Stimulated activated CD8-positive, alpha-beta memory T cell treated with anti-CD3 and anti-CD28 coated beads, Interleukin-4, amount 100 ng/mL, for 24 hours (primary cell): Measurements from ENCODE around the gene RAPGEFL1.
"Not testable (repeated sequence)": the region's sequence is repeated elsewhere in the genome, so short reads cannot be mapped to it uniquely, and the experiment has no call there.

Source experiments
- DNase-seq: peaks from one replicate; pipeline ENCODE4 v3.0.0-alpha.2; 2020; ENCODE audit warnings: low read depth

Gene RAPGEFL1, protein sequence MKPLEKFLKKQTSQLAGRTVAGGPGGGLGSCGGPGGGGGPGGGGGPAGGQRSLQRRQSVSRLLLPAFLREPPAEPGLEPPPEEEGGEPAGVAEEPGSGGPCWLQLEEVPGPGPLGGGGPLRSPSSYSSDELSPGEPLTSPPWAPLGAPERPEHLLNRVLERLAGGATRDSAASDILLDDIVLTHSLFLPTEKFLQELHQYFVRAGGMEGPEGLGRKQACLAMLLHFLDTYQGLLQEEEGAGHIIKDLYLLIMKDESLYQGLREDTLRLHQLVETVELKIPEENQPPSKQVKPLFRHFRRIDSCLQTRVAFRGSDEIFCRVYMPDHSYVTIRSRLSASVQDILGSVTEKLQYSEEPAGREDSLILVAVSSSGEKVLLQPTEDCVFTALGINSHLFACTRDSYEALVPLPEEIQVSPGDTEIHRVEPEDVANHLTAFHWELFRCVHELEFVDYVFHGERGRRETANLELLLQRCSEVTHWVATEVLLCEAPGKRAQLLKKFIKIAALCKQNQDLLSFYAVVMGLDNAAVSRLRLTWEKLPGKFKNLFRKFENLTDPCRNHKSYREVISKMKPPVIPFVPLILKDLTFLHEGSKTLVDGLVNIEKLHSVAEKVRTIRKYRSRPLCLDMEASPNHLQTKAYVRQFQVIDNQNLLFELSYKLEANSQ

DNA sequence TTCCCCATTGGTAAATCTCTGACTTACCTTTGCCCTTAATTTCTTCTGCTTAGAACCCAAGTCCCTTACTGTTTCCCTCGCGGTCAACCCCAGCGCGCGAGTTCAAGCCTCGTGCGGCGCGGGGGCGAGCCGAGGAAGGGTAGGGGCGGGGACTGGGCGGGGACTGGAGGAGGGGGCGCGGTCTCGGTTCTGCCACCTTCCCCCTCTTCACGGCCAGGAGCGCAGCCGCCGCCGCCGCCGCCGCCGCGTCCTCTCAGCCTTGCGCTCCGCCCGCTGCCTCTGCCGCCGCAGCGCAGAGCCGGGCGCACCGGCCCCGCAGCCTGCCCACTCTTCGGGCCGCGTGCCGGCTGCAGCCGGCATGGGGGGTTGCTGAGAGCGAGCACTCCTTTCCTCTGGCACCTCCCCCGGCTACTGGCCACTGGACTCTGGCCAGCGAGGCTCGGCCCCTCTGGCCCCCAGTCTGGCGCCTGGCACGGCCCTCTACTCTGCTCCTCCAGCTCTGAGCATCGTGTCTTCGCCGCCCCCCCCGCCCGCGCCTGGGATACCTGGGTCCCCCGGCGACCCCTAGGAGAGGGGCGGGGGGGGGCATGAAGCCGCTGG, at the start of gene RAPGEFL1:
Gene RAPGEFL1, plus strand, starts transcription at position 196 of the 600 bp plus-strand sequence. Its CDS starts 392 bp downstream, at position 588.
- peak; percentile 83 for DNase-seq

DNA sequence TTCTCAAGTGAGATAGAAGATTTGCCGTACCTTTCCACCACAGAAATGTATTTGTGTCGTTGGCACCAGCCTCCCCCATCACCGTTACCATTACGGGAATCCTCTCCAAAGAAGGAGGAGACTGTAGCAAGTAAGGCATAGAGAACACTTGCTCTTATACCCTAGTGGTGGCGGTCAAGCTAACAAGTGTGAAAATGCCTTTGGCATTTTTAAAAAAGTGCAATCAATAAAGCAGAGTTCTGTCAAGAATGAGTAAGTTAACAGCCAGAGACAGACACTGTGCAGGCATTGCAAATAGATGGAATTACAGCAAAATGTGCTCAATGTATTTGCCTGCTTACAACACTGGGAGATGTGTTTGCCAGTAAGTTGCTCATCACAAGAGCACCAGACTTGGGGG, 47.8 kb upstream of the RAPGEFL1 start:
- no peak for DNase-seq

DNA sequence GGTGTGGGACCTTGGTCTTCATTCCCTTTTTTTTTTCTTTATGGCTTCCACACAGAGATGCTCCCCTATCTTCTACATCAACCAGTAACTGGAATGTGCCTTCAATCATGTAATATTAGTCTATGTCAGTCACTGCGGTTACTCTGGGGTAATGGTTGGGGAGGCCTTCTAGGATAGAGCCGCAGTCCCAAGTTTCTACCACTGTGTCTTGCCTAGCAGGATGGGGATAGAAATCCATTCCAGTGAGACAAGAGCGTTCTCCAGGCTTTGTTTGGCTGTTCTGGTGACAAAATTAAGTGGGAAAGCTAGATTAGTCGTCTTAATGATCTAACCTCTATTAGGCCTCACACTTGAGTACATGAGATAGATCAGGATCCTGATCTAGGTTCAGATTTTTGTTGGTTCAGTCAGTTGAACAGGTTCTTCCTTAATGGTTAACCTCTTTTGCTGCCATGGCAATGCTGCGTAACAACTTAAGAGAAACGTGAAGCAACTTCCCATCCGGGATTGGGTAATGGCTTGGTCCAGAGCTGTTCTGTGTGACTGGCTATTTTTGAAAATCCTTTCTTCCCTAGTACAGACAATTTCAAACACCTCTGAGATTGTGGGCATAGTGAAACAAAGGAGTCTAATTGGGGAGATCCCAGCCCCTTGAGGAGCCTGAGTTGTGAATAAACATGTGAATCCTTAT, 46.8 kb upstream of the RAPGEFL1 start:
- DNase-seq = no peak

DNA sequence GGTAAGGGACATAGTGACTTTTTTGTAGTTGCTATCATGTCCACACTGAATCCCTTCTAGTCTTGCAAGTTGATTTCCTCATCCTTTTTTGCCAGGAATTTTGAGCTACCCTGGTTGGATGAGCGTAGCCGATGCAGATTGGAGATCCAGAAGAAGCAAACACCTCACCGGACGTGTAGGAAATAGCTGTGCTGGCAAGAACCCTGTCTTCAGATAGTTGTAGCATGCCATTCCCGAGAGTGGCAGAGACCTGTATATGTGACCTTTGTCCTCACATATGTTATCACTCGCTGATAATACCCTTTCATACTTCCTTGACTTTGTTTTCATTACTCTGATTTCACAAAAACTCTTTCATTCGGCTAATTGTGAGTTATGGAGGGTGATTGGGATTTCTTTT, 43.1 kb upstream of the RAPGEFL1 start:
- DNase-seq = no peak

DNA sequence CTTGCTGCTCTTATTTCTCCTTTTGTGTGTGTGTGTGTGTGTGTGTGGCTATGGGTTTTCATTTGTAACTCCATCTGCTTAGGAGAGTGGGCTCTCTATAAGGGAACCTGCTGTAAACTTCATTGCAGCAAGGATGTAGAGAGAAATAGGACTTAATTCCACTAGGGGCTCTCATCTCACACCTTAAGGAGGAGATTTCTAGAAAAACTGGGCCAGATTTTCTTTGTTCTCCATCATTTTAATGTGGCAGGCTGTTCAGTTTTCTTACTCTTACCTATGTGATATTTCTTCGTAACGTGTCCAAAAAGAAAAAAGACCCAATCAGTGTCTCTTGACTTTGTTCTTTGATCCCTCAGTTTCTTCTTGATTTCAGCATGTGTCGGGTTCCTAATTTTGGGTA, 41.5 kb upstream of the RAPGEFL1 start:
- DNase-seq = no peak

DNA sequence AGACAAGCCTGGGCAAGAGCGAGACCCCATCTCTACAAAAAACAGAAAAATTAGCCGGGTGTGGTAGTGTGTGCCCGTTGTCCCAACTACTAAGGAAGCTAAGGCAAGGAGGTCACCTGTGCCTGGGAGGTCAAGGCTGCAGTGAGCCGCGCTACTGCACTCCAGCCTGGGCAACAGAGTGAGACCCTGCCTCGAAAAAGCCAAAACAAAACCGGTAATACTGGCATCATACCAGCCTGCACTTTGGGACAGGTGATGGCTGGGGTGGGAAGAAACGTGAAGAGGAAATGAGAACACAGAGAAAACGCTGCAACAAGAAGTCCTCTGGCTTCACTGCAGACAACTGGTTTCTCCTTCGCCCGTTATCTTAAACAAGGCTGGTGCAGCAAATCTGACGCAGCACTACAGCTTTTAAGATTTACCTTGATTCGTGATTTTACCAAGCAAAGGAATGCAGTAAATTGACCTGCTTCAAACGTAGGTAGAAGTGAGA, 37.7 kb upstream of the RAPGEFL1 start:
- DNase-seq = no peak

DNA sequence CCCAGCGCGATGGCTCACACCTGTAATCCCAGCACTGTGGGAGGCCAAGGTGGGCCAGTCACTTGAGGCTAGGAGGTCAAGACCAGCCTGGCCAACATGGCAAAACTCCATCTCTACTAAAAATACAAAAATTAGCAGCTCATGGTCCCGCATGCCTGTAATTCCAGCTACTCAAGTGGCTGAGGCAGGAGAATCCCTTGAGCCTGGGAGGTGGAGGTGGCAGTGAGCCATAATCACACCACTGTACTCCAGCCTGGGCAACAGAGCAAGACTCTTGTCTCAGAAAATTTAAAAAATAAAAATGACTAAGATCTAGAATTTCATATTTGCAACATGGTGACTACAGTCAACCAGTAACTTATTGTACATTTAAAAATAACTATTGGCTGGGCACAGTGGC, 34.1 kb upstream of the RAPGEFL1 start:
- not testable (repeated sequence) for DNase-seq

DNA sequence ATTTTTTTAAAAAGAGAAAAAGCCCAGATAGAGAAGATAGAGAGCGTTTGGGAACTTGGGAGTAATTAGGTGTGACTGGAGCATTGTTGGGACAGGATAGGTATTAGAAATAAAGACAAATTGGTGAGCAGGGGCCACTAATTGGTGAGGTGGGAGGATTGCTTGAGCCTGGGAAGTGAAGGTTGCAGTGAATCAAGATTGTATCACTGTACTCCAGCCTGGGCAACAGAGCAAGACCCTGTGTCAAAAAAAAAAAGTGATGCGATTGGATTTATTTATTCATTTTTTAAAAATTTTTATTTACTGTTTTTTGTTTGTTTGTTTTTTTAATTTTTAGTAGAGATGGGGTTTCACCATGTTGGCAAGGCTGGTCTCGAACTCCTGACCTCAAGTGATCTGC, 31.8 kb upstream of the RAPGEFL1 start:
- no peak for DNase-seq

DNA sequence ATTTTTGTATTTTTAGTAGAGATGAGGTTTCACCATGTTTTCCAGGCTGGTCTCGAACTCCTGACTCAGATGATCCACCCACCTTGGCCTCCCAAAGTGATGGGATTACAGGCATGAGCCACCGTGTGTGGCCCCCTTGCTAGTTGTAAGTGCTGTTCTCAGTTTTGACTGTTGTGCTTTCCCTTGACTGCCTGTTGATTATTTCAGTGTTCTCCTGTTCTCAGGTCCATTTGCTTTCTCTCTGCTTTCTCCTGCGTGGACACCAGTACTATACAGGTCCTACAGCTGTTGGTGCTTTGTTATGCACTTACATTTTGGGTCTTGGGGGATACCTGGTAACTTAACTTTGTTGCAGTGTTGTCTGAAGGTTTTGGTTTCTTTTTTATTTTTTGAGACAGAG, 28.7 kb upstream of the RAPGEFL1 start:
- no peak for DNase-seq

DNA sequence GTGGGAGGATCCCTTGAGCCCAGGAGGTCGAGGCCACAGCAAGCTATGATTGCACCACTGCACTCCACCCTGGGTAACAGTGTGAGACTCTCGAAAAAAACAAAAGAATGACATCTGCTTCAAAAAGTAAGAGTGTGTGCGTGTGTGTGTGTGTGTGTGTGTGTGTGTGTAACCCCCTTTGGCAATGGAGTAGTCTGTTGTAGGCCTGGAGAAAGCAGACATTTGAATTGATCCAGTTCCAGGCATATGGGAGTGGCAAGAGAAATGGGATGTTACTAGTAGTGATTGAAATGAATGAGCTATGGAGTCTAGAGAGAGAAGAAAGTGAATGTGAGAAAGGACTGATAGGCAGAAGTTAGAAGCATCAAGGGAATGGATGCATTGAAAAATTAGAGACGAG, 27.0 kb upstream of the RAPGEFL1 start:
- DNase-seq = no peak

DNA sequence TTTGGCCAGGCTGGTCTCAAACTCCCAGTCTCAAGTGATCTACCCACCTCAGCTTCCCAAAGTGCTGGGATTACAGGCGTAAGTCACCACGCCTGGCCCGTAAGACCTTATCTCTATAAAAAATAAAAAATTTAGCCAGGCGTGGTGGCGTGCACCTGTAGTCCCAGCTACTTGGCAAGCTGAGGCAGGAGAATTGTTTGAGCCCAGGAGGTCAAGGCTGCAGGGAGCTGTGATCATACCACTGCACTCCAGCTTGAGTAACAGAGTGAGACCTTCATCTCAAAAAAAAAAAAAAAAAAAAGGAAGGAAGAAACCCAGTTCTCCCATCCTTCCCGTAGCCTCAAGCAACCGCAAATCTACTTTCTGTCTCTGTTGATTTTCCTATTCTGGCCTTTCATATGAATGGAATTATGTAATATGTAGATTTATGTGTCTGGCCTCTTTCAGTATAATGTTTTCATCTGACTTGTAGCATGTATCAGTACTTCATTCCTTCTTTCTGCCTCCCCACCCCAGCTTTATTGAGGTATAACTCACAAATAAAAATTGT, 25.8 kb upstream of the RAPGEFL1 start:
- DNase-seq = no peak

DNA sequence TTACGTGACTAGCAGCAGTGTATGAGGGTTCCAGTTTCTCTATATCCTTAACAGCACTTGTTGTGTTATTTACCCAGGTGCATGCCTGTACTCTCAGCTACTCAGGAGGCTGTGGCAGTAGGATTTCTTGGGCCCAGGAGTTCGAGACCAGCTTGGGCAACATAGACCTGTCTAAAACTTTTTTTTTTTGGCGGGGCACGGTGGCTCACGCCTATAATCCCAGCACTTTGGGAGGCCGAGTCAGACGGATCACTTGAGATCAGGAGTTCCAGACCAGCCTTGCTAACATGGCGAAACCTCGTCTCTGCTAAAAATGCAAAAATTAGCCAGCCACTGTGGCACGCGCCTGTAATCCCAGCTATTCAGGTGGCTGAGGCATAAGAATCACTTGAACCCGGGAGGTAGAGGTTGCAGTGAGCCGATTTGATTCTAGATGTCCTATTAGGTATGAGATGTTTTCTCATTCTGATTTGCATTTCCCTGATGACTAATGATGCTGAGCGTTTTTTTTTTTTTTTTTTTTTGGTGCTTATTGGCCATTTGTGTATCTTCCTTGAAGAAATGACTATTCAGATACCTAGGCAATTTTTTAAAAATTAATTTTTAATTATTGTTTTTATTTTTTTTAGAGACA, 23.6 kb upstream of the RAPGEFL1 start:
- DNase-seq = no peak

DNA sequence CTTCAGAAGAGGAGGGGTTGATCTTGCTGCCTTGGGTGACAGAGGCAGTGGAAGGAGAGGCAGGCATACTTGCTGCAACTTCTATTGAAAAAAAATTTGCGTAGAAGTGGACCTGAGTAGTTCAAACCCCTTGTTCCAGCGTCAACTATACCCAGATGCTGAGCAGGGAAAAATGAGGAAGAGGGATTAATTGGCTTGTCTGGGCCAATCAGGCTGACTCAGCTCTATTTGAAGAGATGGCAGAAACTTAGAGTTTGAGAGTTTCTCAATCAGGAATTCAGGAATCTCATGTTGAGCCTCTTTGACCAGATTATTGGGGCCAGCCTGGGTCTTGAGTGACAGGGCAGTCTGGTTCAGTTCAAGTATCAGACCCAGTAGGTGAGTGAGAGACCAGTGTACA, 19.3 kb upstream of the RAPGEFL1 start:
- DNase-seq = no peak

DNA sequence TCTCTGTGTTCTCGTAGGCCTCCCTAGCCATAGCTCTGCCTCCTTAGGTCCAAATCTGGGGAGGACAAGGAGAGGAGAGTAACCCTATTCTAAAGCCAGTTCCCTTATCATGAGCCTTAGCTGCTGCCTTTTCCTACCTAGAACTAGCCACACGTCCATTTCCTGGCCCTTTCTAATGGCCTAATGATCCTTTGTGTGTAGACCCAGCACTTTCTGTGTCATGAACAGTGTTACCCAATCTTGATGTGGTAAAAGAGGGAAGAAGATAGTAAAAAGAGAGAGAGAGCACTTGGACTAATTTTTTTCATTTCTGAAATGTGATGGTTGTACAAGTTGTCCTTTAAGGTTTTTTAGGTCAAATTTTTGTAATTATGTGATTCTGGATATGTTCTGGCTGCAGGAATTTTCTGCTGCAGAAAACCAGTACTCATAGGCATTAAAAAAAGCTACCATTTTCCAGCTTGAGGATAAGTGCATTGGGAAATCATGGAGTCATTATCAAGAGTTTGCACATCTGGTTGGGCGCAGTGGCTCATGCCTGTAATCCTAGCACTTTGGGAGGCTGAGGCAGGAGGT, 18.7 kb upstream of the RAPGEFL1 start:
- no peak for DNase-seq

DNA sequence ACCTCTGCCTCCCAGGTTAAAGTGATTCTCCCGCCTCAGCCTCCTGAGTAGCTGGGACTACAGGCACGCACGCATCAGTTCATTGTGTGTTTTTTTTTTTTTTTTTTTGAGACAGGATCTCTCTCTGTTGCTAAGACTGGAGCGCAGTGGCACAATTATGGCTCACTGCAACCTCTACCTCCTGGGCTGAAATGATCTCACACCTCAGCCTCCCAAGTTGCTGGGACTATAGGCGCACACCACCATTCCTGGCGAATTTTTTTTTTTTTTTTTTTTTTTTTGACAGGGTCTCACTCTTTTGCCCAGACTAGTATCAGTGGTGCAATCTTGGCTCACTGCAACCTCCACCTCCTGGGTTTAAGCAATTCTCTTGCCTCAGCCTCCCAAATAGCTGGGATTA, 17.8 kb upstream of the RAPGEFL1 start:
- no peak for DNase-seq

DNA sequence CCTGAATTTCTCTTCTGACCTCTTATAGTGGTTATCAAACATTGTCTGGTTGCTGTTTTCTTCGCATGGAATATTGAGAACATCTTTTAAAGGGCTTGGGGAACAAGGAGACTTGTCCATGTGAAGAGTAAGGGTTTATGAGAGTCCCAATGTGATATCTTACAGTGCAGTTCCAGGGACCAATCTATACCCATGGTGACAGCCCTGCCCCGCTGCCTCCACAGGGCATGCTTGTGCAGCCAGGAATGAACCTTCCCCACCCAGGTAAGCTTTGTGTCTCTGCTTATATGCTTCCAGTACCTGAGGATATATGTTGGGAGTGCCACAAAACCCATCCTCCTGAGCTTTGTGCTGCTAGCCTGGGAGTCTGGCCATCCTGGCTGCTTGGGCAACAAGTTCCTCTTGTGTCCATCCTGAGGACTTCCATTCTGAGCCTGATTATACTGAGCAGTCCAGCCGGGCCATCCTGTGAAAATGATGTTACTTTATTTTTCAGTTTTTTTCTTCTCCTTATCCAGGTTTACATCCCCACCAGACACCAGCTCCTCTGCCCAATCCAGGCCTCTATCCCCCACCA, 9.5 kb upstream of the RAPGEFL1 start:
- no peak for DNase-seq

DNA sequence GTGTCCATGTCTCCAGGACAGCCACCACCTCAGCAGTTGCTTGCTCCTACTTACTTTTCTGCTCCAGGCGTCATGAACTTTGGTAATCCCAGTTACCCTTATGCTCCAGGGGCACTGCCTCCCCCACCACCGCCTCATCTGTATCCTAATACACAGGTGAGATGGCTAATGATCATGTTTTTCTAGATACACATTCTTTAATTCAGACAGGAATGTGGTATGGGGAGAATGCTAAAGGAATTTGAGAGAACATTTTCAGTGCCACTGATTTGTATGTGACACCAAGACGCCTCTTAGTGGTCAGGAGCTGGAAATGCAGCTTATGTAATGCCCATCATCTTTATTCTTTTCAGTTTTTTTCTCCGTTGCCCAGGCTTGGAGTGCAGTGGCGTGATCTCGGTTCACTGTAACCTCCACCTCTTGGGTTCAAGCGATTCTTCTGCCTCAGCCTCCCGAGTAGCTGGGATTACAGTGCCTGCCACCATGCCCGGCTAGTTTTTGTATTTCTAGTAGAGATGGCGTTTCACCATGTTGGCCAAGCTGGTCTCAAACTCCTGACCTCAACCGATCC, 8.9 kb upstream of the RAPGEFL1 start:
- DNase-seq = no peak

DNA sequence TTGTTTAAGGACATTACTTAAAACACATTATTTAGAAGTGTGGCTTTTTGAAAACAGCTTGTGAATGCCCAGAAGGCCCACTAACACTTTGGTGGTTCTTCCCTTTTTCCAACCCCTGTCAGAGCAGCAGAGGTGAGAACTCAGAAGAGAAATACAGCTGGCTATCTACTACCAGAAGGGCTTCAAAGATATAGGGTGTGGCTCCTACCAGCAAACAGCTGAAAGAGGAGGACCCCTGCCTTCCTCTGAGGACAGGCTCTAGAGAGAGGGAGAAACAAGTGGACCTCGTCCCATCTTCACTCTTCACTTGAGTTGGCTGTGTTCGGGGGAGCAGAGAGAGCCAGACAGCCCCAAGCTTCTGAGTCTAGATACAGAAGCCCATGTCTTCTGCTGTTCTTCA, 6.9 kb upstream of the RAPGEFL1 start:
- DNase-seq = no peak

DNA sequence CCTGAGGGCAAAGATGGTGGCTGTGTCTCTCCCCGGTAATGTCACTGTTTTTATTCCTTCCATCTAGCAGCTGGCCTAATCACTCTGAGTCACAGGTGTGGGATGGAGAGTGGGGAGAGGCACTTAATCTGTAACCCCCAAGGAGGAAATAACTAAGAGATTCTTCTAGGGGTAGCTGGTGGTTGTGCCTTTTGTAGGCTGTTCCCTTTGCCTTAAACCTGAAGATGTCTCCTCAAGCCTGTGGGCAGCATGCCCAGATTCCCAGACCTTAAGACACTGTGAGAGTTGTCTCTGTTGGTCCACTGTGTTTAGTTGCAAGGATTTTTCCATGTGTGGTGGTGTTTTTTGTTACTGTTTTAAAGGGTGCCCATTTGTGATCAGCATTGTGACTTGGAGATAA, 5.5 kb upstream of the RAPGEFL1 start:
- no peak for DNase-seq

DNA sequence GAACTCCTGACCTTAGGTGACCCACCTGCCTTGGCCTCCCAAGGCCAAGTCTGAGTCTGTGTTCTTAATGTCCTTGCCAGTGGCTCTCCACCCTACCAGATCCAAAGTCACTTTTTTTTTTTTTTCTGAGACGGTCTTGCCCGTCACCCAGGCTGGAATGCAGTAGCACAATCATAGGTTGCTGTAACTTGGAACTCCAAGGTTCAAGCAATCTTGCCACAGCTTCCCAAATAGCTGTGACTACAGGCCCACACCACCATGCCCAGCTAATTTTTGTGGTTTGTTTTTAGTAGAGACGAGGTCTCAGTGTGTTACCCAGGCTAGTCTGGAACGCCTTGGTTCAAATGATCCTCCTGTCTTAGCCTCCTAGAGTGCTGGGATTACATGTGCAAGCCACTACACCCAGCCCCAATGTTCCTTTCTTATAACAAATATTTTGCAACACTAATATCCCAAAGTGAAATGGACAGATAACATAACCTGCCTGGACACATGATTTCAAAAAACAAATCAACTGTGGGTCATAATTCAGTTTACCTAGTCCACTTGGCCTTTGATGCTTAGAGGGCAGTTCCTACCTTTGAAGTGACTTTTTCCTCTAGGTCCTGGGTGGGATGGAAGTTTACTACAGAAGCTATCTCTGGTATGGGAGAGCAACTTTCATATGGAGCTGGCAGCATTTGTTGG, 4.0 kb upstream of the RAPGEFL1 start:
- no peak for DNase-seq
